Midbrain (tissue), 1 donor: ENCODE data around the gene SDHC.
A peak's percentile ranks its signal among the peaks of the same experiment; 100 is the strongest.
"Not testable (repeated sequence)": the region's sequence is repeated elsewhere in the genome, so short reads cannot be mapped to it uniquely, and the experiment has no call there.

Source experiments
- DNase-seq: peaks from one replicate; lab custom pipeline; 2025; lab: John Stamatoyannopoulos, UW

Gene SDHC

DNA sequence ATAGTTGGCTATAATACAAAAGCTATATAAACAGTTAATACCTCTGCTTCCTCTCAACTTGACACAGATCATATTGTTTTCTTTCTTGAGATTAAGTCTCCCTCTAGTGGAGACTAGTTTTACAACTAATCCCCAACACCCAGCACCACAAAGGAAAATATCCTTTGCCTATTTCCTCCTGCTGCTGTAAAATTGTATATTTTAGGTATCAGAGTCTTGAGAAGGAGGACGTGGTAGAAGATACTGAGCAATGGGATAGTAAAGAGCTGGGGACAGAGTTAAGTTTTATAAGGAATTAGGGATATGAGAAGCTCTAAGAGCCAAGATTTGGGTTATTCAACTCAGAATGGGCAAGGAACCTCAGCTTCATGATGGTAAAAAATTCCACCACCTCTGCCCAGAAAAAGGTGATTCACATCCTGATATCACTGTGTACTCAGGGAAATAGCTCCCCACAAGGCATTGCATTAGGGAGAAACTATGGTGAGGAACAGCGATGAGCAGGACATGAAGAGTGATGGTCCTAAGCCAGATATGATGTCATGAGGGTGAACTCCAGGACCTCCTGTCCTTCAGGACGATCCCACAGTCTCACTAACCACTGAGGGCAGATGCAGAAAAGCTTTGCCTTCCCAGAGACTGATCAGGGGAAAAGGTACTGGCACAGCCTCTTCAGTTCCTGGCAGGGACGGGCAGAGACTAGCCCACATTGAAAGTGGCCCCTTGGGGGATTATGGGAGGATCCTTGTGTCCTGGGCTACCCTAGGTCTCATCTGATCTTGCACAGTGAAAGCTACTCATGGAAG is 68.2 kb downstream of the SDHC start:
- DNase-seq = peak; percentile 68

DNA sequence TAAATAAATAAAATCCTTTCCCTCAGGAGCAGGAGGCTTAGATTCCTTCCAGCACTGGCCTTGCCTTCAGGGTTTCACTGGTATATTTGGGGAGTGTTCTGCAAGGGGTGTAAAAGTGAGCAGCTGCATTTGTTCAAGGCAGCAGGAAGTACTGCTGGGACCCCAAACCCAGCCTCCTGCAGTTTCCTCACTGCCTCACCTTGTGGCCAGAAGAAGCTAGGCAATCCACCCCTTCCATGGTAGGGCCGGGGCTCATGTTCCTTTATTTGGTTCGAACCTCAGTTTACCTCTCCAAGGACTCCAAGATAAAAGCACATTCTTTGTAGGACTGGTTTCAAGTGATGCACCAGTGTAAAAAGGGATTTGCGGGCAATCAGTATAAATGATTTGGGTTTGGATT is 74.5 kb downstream of the SDHC start:
- DNase-seq = no peak

DNA sequence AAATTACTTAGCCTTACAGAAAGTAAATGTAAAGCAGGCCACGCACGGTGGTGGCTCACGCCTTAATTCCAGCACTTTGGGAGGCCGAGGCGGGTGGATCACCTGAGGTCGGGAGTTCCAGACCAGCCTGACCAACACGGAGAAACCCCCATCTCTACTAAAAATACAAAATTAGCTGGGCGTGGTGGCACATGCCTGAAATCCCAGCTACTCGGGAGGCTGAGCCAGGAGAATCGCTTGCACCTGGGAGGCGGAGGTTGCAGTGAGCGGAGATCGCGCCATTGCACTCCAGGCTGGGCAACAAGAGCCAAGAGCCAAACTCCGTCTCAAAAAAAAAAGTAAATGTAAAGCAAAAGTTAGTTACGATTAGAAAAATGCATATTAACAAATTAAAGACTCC is 75.0 kb downstream of the SDHC start:
- DNase-seq = not testable (repeated sequence)

DNA sequence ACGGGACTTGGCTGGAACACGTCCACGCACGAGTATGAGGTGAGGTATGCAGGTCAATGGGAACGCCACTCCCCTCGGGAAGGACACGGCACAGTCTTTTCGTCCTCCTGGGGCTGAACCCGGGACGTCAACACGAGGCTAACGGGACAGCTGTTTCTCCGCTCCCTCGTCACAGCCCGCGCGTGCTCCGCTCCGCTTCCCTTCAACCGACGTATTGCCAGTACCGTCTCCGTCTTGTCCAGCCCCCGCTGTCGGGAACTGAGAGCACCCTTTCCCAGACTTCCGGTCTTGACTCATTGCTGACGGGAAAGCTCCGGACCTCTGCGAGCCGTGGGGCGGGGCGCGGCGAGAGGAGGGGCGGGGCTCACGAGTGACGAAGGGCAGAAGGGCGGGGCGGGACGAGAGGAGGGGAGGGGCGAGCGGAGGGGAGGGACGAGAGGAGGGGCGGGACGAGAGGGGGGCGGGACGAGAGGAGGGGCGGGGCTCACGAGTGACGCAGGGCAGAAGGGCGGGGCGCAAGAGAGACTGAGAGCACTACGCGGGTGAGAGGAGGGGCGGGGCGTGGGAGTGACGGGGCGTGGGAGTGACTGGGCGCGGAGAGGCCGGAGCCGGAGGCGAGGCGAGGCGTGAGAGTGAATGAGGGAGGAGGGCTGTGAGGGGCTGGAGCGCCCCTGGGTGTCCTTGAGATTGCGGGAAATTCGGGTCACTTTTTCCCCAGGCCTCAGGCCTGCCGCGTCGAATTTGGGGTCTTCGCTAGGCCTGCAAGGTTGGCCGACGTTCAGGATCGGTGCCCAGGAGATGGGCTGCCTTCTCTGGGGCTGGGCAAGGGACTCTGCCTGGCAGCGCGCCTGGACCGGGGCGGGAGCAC is 75.7 kb downstream of the SDHC start:
- DNase-seq = peak; percentile 97

DNA sequence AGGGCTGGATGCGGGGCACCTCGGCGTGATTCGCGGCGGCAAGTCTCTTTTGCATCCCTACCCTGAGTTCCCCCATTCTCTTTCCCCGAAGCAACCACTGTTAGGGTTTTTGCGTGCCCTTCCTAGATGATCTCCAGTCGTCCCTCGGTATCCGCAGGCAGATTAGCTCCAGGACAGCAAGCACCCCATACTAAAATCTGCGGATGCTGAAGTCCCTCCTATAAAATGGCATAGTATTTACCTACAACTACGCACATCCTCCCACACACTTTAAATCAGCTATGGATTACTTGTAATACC is 76.3 kb downstream of the SDHC start:
- no peak for DNase-seq

DNA sequence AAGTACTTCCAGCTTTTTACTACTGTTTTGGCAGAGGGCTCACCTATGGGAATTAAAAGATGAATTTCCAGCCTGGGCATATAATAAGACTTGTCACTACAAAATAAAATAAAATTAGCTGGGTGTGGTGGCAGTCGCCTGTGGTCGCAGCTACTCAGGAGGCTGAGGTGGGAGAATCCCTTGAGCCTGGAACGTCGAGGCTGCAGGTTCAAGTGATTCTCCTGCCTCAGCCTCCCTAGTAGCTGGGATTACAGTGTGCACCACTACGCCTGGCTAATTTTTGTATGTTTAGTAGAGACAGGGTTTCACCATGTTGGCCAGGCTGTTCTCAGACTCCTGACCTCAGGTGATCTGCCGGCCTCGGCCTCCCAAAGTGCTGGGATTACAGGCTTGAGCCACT is 77.0 kb downstream of the SDHC start:
- not testable (repeated sequence) for DNase-seq

DNA sequence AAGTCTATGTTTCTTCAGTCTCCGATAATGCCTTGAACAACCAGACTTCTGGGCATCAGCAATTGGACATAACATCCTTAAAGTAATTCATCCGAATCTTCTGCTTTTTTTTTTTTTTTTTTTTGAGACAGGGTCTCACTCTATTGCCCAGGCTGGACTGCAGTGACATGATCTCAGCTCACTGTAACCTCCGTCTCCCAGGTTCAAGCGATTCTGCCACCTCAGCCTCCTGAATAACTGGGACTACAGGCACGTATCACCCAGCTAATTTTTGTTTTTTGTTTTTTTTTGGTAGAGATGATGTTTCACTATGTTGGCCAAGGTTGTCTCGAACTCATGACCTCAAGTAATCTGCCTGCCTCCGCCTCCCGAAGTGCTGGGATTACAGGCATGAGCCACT is 77.4 kb downstream of the SDHC start:
- no peak for DNase-seq

DNA sequence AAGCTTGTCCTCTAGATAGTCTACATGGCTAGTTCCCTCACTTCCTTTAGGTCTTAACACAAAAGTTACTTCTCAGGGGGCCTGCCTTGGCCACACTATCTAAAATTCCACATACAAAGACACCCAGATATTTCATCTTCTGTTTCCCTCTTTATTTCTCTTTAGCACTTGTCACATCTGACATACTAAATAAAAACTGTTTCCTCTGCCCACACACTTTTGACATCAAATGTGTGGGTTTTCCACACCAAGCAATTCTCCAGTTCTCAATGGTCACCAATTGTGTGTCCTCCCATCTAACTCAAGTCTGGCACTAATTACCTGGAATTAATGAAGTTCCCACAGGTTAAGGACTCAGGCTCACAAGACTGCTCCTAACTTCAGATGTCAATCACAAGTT is 79.0 kb downstream of the SDHC start:
- DNase-seq = no peak

DNA sequence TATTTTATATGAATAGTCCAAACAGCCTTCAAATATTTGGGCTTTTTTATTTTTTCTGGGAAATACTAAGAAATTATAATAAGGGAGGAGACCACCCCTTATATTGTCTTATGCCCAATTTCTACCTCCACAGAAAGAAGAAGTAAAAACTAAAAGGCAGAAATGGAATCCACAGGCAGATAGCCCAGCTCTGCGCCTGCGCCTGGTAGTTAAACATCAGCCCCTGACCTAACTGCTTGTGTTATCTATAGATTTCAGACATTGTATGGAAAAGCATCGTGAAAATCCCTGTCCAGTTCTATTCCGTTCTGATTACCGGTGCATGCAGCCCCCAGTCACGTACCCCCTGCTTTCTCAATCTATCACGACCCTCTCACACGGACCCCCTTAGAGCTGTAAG is 82.9 kb downstream of the SDHC start:
- DNase-seq = not testable (repeated sequence)

DNA sequence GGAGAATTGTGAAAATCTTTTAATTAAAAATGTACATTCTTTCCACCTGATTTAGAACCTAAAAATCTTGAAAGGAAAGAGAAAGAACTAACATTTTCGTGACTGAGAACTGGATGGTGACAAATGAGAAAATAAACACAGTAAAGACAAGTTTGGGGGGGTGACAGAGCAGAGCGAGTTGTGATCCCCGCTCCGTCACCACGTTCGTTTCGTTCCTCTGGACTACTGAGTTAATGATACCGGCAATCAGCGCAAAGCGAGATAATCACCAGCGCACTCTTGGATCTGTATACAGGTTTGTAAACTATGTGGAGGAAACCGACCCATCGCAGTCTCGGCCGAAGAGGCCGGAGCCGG is 84.7 kb downstream of the SDHC start:
- no peak for DNase-seq

DNA sequence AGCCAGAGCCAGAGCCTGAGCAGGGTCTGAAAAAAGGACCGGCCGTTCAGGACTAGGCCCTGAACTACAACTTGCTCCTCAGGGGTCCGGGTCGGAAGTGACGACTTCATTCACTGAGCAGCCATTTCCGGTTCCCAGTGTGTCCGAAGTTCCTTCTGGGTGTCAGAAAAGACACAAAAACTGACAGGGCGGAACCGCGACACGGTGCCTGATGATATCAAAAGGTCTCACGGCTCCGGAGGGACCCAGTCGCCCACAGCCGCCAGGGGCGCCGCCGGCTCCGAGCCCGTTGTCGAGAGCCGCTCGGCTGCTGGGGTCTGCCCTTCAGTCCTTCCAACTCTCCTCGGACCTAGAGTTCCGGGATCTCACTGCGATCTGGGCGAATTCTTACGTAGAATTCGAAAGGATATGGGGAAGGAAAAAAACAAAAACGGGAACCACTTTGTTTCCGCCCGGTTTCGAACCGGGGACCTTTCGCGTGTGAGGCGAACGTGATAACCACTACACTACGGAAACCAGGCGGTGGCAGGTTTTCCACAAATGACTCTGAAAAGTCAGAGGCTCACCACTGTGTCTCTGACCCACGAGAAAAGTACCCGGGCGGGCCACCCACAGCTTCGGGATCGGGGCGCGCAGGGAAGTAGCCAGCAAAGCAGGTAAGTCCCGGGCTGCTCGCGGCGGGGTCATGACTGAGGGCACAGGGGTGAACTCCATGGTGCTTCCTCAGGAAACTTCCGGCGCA is 85.2 kb downstream of the SDHC start:
- DNase-seq = peak; percentile 91

DNA sequence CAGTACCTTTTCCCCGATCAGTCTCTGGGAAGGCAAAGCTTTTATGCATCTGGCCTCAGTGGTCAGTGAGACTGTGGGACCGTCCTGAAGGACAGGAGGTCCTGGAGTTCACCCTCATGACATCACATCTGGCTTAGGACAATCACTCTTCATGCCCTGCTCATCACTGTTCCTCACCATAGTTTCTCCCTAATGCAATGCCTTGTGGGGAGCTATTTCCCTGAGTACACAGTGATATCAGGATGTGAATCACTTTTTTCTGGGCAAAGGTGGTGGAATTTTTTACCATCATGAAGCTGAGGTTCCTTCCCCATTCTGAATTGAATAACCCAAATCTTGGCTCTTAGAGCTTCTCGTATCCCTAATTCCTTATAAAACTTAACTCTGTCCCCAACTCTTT is 88.3 kb downstream of the SDHC start:
- DNase-seq = no peak

DNA sequence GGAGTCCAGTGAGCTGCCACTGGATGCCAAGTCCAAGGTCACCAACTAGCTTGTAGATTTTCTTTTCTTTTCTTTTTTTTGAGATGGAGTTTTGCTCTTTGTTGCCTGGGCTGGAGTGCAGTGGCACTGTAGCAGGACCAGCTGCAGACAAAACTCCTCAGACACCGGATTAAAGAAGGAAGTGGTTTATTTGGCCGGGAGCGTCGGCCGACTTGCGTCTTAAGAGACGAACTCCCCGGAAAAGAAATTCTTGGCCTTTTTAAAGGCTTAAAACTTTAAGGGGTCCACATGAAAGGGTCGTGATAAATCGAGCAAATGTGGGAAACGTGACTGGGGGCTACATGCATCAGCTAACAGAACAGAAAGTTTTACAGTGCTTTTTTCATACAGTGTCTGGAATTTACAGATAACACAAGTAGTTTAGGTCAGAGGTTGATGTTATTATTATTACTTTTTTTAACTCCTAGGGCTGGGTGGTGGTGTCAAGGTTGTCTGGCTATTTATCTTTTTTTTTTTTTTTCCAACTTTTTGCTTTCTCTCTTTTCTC is 89.9 kb downstream of the SDHC start:
- no peak for DNase-seq

DNA sequence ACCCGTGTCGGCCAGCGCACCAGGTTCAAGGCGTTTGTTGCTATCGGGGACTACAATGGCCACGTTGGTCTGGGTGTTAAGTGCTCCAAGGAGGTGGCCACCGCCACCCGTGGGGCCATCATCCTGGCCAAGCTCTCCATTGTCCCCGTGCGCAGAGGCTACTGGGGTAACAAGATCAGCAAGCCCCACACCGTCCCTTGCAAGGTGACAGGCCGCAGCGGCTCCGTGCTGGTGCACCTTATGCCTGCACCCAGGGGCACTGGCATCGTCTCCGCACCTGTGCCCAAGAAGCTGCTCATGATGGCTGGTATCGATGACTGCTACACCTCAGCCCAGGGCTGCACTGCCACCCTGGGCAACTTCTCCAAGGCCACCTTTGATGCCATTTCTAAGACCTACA is 92.4 kb downstream of the SDHC start:
- not testable (repeated sequence) for DNase-seq

DNA sequence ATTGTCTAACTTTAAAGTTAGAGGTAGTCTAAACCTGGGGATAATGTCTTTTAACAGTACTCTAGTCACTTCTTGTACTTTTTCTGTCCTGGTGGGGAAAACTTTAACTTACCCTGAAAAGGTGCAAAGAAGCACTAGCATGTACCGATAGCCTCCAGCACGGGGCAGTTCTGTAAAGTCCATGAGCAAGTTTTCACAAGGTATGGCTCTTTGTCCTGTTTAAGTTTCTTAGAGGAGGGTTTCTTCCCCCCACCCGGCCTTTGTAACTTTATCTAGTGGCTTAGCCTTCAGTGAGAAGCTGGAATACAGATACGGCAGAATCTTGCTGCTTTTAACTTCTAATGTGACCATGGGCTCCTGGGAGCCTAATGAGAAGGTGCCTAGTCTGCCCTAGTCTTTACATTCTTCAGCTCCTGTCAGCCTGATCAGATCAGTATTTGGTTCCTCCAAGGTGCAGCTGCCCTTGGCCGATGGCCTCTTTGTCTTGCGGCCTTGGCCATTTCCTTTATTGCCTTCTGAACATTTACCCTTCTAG is 93.3 kb downstream of the SDHC start:
- no peak for DNase-seq

DNA sequence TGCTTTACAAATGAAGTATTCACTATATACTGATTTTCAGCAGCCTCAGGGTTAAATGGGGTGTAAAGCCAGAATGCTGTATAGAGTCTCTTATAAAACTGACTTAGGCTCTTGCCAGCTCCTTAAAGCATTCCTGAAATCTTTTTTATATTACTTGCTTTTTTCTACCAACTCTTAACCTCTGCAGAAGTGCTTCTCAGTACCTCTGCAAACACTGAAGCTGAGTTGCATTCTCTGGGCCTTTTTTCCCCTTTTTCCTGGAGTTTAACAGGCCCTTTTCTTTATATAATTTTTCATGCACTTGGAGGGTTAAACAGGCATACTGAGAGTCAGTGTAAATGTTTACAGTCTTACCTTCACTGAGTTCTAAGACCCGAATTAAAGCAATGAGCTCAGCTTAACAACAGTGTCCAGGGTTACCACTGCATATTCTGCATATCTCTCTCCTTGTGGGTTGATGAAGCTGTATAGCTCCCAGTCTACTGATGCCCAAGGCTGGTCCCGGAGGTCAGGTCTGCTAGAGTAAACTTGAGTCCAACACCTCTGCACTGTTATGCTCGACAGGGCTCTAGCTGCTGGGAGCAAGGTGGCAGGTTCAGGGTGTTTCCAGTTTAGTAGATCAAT is 94.4 kb downstream of the SDHC start:
- no peak for DNase-seq

DNA sequence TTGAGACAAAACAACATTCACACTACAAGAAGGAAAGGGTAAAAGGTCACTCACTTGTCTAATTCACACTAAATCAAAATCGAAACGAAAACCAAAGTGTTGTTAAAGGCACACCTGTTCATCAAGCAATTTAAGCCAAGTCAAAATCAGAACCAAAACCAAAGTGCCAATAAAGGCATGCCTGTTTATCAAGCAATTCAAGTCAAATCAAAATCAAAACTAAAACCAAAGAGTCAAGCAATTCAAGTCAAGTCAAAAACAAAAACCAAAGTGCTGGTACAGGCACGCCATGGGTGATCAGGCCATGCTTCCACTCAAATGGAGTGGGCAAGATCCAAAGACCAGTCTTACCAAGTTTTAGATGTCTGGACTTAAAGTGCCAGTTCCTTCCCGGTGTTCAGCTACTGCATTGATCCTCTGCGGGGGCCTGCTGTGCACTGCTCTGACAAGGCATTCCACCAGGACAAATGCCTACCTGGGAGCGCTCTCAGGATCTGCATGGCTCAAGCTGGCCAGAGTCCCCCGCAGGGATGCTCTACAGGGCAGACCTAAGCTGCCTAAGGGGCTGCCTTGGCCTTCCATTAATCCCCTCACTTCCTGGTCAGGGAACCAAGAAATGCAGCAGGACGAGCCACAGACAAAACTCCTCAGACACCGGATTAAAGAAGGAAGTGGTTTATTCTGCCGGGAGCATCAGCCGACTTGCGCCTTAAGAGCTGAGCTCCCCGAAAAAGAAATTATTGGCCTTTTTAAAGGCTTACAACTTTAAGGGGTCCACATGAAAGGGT is 95.9 kb downstream of the SDHC start:
- DNase-seq = not testable (repeated sequence)

DNA sequence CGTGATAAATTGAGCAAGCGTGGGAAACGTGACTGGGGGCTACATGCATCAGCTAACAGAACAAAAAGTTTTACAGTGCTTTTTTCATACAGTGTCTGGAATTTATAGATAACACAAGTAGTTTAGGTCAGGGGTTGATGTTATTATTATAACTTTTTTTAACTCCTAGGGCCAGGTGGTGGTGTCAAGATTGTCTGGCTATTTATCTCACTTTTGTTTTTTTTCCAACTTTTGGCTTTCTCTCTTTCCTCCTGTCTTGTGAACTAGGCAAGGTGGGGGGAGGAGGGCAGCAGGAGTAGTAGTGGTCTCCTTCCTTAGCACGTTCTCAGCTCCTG is 96.4 kb downstream of the SDHC start:
- not testable (repeated sequence) for DNase-seq
